ENCODE measurements around the gene DHX8. TPM values are rescaled to one million over a fixed set of nuclear protein-coding genes. Genes with fewer than 3 reads are reported as not detected.

The DHX8 gene
- total RNA-seq, 1 donor from 2014 or later: 13.7 TPM

GRCh38 chr17:43568506-43569082 is 84.8 kb downstream of the DHX8 start:
- DNase-seq (ENCODE audit: low spot score): no peak
- ATAC-seq: no peak

DNA sequence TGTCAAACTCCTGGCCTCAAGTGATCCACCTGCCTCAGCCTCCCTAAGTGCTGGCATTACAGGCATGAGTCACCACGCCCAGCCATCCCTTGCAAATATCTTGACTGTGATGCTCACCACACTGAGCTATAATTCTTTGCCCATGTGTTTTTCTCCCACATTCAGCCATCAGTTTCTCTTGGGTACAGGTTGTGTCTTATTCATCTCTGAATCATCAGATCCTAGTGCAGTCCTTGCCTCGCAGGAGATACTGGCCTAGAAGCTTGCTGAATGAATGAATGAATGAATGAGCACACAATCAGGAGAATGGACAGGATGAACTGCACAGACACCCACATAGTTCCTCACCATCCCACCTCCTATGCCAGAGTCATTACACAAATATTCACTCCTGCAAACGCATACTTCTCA is 86.7 kb downstream of the DHX8 start:
- DNase-seq (ENCODE audit: low spot score) (no peak), ATAC-seq (no peak)

DNA sequence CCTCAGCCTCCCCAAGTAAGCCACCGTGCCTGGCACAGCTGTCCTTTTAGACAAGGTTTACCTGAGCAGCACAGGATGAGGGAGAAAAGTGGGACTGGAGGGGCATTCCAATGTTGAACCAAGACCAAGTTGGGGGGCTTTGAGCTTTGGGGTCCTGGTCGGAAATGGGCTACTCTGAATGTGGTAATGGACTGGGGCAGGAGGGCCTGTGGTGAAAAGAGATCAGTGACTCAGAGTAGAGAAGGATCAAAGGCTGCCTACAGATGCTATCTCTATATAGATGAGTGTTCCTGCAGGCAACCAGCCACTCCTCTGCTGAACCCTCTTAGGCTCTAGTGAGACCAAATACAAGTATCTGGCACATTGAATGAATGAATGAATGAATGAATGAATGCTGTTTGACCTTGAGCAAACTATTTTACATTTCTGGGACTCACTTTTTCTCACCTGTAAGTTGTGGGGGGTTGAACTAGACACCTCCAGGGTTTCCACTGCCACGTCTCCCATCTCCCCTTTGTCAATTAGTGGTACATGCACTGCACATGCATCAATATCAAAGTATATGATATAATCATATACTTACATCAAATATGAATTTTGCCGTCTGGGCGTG is 88.7 kb downstream of the DHX8 start:
- ATAC-seq: no peak
- DNase-seq (ENCODE audit: low spot score): no peak

DNA sequence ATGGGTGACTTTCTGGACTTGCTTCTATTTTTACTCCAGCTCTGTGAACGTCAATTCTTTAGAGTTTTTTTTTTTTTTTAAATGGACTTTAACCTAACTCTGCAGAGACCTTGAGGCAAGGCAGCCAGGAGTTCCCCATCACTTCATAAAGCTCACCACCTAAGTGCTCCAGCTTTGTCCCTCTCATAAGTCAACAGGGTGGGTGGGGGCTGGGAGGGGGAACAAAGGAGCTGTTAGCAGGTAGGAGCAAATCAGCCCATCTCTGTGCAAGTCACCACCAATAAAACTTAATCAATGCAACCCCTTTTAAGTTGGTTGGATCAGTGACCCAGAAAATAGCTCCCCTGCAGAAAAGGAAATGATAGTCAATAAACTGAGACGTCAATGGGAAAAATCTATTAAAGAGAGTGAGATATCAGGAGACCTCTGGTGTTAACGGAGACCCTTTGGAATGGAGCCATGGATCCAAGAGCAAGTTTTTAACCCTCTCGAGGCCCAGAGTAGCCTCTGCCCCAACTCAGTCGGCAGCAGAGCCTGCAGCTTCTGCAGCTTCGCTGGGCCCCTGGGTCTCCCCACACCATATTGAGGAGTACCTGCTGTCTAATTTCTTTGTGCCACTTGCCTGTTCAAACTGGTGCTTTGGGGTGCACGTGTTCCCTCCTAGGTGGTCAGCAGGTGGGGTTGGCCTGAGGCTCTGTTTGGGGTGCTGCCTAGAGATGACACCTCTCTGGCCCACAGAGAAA is 90.0 kb downstream of the DHX8 start:
- ATAC-seq (no peak), DNase-seq (ENCODE audit: low spot score) (no peak)

- ATAC-seq (no peak), DNase-seq (ENCODE audit: low spot score) (no peak)
These were observed 90.6 kb downstream of the DHX8 start for GRCh38 chr17:43574348-43574747.

GRCh38 chr17:43574896-43575525 is 91.2 kb downstream of the DHX8 start:
- ATAC-seq: no peak
- no peak for DNase-seq (ENCODE audit: low spot score)

Other genes starting within 250 kb of the DHX8 start
- 2,459 TPM for gene RNU2-1, start 250.0 kb upstream of the DHX8 start, total RNA-seq
- gene ARL4D, start 85.0 kb upstream of the DHX8 start, total RNA-seq: 15.4 TPM
- 0.65 TPM for gene ETV4, start 62.4 kb downstream of the DHX8 start, total RNA-seq
- not detected for gene MEOX1, start 177.9 kb downstream of the DHX8 start, total RNA-seq

Data from left lobe of liver (tissue), 2 donors.